Endothelial cell of umbilical vein (primary cell): ENCODE measurements around the gene SCN4A. TPM values are rescaled to one million over a fixed set of nuclear protein-coding genes. Genes with fewer than 3 reads are reported as not detected.
"Not testable (repeated sequence)": the region's sequence is repeated elsewhere in the genome, so short reads cannot be mapped to it uniquely, and the experiment has no call there.

ENCODE experiments used
- BruUV-seq: library from RNA; stranded (reverse); fragments of 400-500 nt; replicated peaks from 2 replicates; lab custom pipeline; 2021; lab: Mats Ljungman, UMichigan
- CTCF ChIA-PET: fragments of 300-600, 350-600 bp; sonication (Branson Sonifier 250); formaldehyde crosslinking; loops from one replicate; lab custom pipeline; 2021; ENCODE audit warnings: antibody characterized with exemption, inconsistent platforms; lab: Charles Lee
- POLR2A ChIA-PET: fragments of 300-600, 350-600 bp; sonication (Branson Sonifier 250); formaldehyde crosslinking; loops from one replicate; lab custom pipeline; 2021; ENCODE audit warnings: antibody characterized with exemption, inconsistent platforms; lab: Charles Lee
- DNase-seq: peaks from one replicate; pipeline ENCODE4 v3.0.0-alpha.2; 2011; ENCODE audit warnings: low read depth, low spot score
- FAIRE-seq: peaks from 2 replicates; lab custom pipeline; 2011; peaks lifted over from hg19 to GRCh38; lab: Jason Lieb, UNC
- H2AFZ ChIP-seq: 2 replicates; pipeline ENCODE4 v1.6.0; 2012; ENCODE audit warnings: low read depth, low read length, control low read depth, inconsistent platforms
- H3K27ac ChIP-seq: 2 replicates; pipeline ENCODE4 v1.5.1; 2011; ENCODE audit warnings: low read depth, mild to moderate bottlenecking, control low read depth, low read length, moderate library complexity; ENCODE audit not compliant: insufficient read depth
- H3K27me3 ChIP-seq, 2 experiments: 2 replicates each; pipeline versions ENCODE4 v1.6.0 to v1.6.1; 2011; ENCODE audit warnings: low read length in 2 of 2, mixed read lengths in 1 of 2; ENCODE audit not compliant: control insufficient read depth in 2 of 2, insufficient read depth in 2 of 2
- H3K36me3 ChIP-seq, 2 experiments: 2 replicates in 1 of 2; 3 replicates in 1 of 2; pipeline ENCODE4 v1.5.1; 2011; ENCODE audit warnings: low read length in 2 of 2, mild to moderate bottlenecking in 1 of 2, moderate library complexity in 1 of 2; ENCODE audit not compliant: control insufficient read depth in 2 of 2, insufficient read depth in 2 of 2; ENCODE audit errors: extremely low read depth in 1 of 2
- H3K4me1 ChIP-seq: 3 replicates; pipeline ENCODE4 v1.5.1; 2011; ENCODE audit warnings: mild to moderate bottlenecking, low read length; ENCODE audit not compliant: control insufficient read depth, insufficient read depth; ENCODE audit errors: extremely low read depth
- H3K4me2 ChIP-seq: 2 replicates; pipeline ENCODE4 v1.6.1; 2011; ENCODE audit warnings: low read length, control low read depth, mixed read lengths; ENCODE audit not compliant: insufficient read depth
- H3K4me3 ChIP-seq, 3 experiments: fragments of 200-600 bp in 1 of 3; sonication (generic), shearing (Covaris generic) in 1 of 3; replicated peaks in 1 of 3; 2 replicates each; pipeline ENCODE4 v1.5.1; 2011 to 2016; ENCODE audit warnings: control low read depth in 3 of 3, low read length in 3 of 3, mild to moderate bottlenecking in 2 of 3, inconsistent platforms in 1 of 3, low read depth in 1 of 3, moderate library complexity in 1 of 3; ENCODE audit not compliant: insufficient read depth in 1 of 3
- H3K79me2 ChIP-seq: 2 replicates; pipeline ENCODE4 v1.6.0; 2012; ENCODE audit warnings: low read length, inconsistent platforms; ENCODE audit not compliant: control insufficient read depth, insufficient read depth
- H3K9ac ChIP-seq: replicated peaks from 2 replicates; pipeline ENCODE3; 2011; ENCODE audit warnings: low read length, control low read depth; ENCODE audit not compliant: insufficient read depth; ENCODE audit errors: extremely low read depth
- H3K9me1 ChIP-seq: replicated peaks from 3 replicates; pipeline ENCODE4 v1.6.0; 2011; ENCODE audit warnings: mild to moderate bottlenecking, low read length; ENCODE audit not compliant: control insufficient read depth, insufficient read depth; ENCODE audit errors: extremely low read depth
- H3K9me3 ChIP-seq: replicated peaks from 2 replicates; pipeline ENCODE4 v1.5.1; 2012; ENCODE audit warnings: low read length, inconsistent platforms; ENCODE audit not compliant: control insufficient read depth, insufficient read depth
- H4K20me1 ChIP-seq: replicated peaks from 2 replicates; pipeline ENCODE3; 2011; ENCODE audit warnings: mild to moderate bottlenecking, low read length; ENCODE audit not compliant: control insufficient read depth, insufficient read depth; ENCODE audit errors: extremely low read depth
- EZH2 ChIP-seq: IDR thresholded peaks from 2 replicates; pipeline ENCODE4 v1.6.1; 2012; ENCODE audit warnings: borderline replicate concordance, low read depth, mild to moderate bottlenecking, moderate library complexity, low read length, inconsistent platforms; ENCODE audit not compliant: severe bottlenecking
- FOS ChIP-seq: IDR thresholded peaks from 2 replicates; pipeline ENCODE4 v1.6.1; 2011; ENCODE audit warnings: mild to moderate bottlenecking, low read length, moderate library complexity, borderline replicate concordance; ENCODE audit not compliant: insufficient read depth
- GATA2 ChIP-seq: IDR thresholded peaks from 2 replicates; pipeline ENCODE4 v1.7.0; 2011; ENCODE audit warnings: low read depth, mild to moderate bottlenecking, moderate library complexity, mixed read lengths, low read length; ENCODE audit not compliant: insufficient read length, insufficient read depth
- JUN ChIP-seq: IDR thresholded peaks from 2 replicates; pipeline ENCODE4 v1.6.1; 2011; ENCODE audit warnings: borderline replicate concordance, low read depth; ENCODE audit not compliant: insufficient read length, insufficient read depth
- MYC ChIP-seq: IDR thresholded peaks from one replicate; pipeline ENCODE4 v1.6.1; 2011; ENCODE audit warnings: mild to moderate bottlenecking, low read depth, low read length
- POLR2A ChIP-seq: IDR thresholded peaks from 2 replicates; pipeline ENCODE4 v1.6.1; 2012; ENCODE audit warnings: low read depth, mild to moderate bottlenecking, control low read depth, low read length
- POLR2AphosphoS5 ChIP-seq: IDR thresholded peaks from 2 replicates; pipeline ENCODE4 v1.6.1; 2012; ENCODE audit warnings: low read depth, mild to moderate bottlenecking, control low read depth, low read length, moderate library complexity; ENCODE audit not compliant: insufficient read depth
- dilution Hi-C: fragments of 300-500 bp; cut with MboI; formaldehyde crosslinking; loops from one replicate; pipeline ENCODE4 v1.15.0; 2019; ENCODE audit warnings: low sequenced_read_pairs; ENCODE audit not compliant: extremely low pct_ligation_motif_present
- intact Hi-C: fragments of 100-400 bp; cut with micrococcal nuclease; formaldehyde crosslinking; loops from one replicate; pipeline ENCODE4 v1.10.0; 2022
- polyA plus RNA-seq, 4 experiments: library from polyadenylated mRNA; depleted of rRNA in 3 of 4; stranded (reverse) in 3 of 4; unstranded in 1 of 4; fragments of >200 nt; gene quantifications; 2 replicates each; pipeline versions ENCODE4 v1.2.1 to v1.2.3, GENCODE V29; 2011 to 2012; ENCODE audit warnings: missing spikeins in 1 of 4
- total RNA-seq: library from RNA; stranded (reverse); gene quantifications from 2 replicates; pipeline ENCODE4 v1.2.3, GENCODE V29; 2021
- TF ChIP-seq, protein P1 (sequence below): IDR thresholded peaks from 2 replicates; pipeline ENCODE4 v1.6.1; 2011; ENCODE audit not compliant: insufficient read depth, insufficient read length
- TF ChIP-seq, protein P2 (sequence below), 2 donors: IDR thresholded peaks; 1 replicate in 1 of 2; 2 replicates in 1 of 2; pipeline ENCODE4 v1.5.1; 2011; ENCODE audit warnings: low read length in 2 of 2, mild to moderate bottlenecking in 2 of 2, moderate library complexity in 2 of 2, control low read depth in 1 of 2, inconsistent platforms in 1 of 2, low read depth in 1 of 2; ENCODE audit not compliant: insufficient read depth in 1 of 2; ENCODE audit errors: extremely low read depth in 1 of 2

Gene SCN4A
- total and polyA plus RNA-seq, 2 donors (not counting 3 experiments of a cell fraction or from before 2014, with no cell fraction given), result 0.01 to 0.40 TPM

DNA sequence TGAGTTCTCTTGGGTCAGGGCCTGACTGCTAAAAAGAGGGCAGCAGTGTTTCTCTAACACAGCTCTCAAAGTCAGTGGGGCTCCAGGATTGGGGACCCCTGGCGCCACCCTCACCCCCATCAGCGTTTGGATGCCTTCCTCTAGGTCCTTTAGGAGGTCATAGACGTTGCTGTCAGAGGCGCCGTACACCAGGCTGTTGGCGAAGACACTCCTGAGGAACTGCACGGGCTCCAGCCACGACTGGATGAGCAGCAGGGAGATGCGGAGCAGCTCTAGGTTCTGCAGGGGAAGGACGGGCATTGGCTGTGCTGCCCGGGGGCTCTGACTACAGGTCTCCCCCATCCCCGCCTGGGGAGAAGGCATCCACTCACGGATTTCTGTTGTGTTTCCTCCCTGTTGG, 55.1 kb downstream of the SCN4A start:
- Histone ChIP-seq H4K20me1 (no peaks in the 10 kb centered on the region), H3K36me3 (no peaks in the 10 kb centered on the region), H3K79me2 (no peaks in the 10 kb centered on the region), H3K27me3 (peaks cover 0 to 3% of the 10 kb centered on the region in 2 experiments), H3K9me3 (no peaks in the 10 kb centered on the region), H3K4me1 (no peaks in the 10 kb centered on the region), H2AFZ (no peak overlapping the region), H3K4me2 (no peak overlapping the region), H3K9ac (no peak overlapping the region), H3K9me1 (no peaks in the 10 kb centered on the region), H3K27ac (no peak overlapping the region), H3K4me3 (no peak overlapping the region)
- BruUV-seq, result no TSS peak
- dilution Hi-C loops, result no loop called here
- no peak for FAIRE-seq
- no peak for TF ChIP-seq FOS
- TF ChIP-seq MYC, result no peak
- TF ChIP-seq EZH2, result no peak
- no peak for TF ChIP-seq POLR2A
- no peak for TF ChIP-seq POLR2AphosphoS5
- no peak for TF ChIP-seq JUN
- TF ChIP-seq, protein P1, sequence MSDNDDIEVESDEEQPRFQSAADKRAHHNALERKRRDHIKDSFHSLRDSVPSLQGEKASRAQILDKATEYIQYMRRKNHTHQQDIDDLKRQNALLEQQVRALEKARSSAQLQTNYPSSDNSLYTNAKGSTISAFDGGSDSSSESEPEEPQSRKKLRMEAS, result no peak
- TF ChIP-seq GATA2, result no peak
- TF ChIP-seq, protein P2, sequence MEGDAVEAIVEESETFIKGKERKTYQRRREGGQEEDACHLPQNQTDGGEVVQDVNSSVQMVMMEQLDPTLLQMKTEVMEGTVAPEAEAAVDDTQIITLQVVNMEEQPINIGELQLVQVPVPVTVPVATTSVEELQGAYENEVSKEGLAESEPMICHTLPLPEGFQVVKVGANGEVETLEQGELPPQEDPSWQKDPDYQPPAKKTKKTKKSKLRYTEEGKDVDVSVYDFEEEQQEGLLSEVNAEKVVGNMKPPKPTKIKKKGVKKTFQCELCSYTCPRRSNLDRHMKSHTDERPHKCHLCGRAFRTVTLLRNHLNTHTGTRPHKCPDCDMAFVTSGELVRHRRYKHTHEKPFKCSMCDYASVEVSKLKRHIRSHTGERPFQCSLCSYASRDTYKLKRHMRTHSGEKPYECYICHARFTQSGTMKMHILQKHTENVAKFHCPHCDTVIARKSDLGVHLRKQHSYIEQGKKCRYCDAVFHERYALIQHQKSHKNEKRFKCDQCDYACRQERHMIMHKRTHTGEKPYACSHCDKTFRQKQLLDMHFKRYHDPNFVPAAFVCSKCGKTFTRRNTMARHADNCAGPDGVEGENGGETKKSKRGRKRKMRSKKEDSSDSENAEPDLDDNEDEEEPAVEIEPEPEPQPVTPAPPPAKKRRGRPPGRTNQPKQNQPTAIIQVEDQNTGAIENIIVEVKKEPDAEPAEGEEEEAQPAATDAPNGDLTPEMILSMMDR (IDR thresholded peaks at IDR 0.05; ENCODE audit: extremely low read depth in 1 of 2, insufficient read depth in 1 of 2, low read depth in 1 of 2, low read length in 2 of 2), result no peak
- POLR2A ChIA-PET, result no interaction called here
- intact Hi-C loops, result no loop called here
- CTCF ChIA-PET, result interaction anchor here (1.0 to 7.3 kb wide), 10 partner anchors 11 to 215 kb away, joined by 3 to 183 read pairs (median 18); partner anchors contain the start of gene PRR29
- no peak for DNase-seq

DNA sequence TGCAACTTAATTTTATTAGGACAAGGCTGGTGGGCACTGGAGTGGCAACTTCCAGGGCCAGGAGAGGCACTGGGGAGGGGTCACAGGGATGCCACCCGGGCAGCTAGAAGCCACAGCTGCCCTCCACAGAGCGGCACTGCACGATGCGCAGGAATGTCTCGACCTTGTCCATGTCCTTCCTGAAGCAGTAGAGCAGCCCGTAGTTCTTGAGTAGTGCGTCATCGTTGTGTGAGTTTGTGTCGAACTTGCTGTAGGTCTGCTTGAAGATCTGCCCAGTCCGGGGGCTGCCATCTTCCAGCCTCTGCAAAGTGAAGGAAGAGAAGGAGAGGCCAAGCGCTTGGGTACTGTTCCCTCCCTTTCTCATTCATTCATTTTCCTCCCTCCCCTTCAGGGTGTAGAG, 55.5 kb downstream of the SCN4A start:
- H4K20me1 ChIP-seq, FAIRE-seq, H3K4me3 ChIP-seq, dilution Hi-C loops, H3K4me1 ChIP-seq, H3K9me1 ChIP-seq, H3K27ac ChIP-seq, BruUV-seq, H2AFZ ChIP-seq, H3K36me3 ChIP-seq, H3K27me3 ChIP-seq, POLR2A ChIA-PET, H3K9ac ChIP-seq, H3K79me2 ChIP-seq, H3K9me3 ChIP-seq, DNase-seq, H3K4me2 ChIP-seq, intact Hi-C loops: not testable (repeated sequence)
- CTCF ChIA-PET, result interaction anchor here (1.0 to 7.3 kb wide), 5 partner anchors 11 to 215 kb away, joined by 3 to 183 read pairs (median 107); no protein-coding TSS in a partner anchor
